ENCODE measurements around the gene TRIM7. TPM values are rescaled to one million over a fixed set of nuclear protein-coding genes. Genes with fewer than 3 reads are reported as not detected.

TRIM7 gene
- total RNA-seq, 1 experiment from 2014 or later: 28.1 TPM

DNA sequence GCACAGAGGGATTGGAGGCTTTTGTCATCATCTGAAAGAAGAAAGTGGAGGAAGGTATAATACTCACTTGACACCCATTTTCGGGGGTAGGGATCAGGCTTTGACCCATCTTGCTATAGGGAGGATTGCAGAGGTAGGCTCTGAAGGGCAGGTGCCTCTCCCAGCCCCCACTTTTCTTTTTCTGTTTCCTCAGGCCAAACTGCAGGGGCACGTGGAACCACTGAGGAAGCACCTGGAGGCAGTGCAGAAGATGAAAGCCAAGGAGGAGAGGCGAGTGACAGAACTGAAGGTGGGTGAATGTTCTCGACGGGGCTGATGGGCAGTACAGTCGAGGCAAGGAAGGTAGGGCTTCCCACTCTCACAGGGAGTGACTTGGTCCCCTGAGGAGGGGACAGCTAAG lies 25.6 kb upstream of the TRIM7 start:
- POLR2A ChIA-PET (ENCODE audit: unreplicated experiment): no interaction called here
- H4K20me1 ChIP-seq (ENCODE audit: low read length): 0 out of 2 replicates have a peak, but pooled peaks cover 4% of the 10 kb centered on the region
- no peak overlapping the region for H3K9ac ChIP-seq (ENCODE audit: low read length)
- no peak overlapping the region for H3K4me2 ChIP-seq (ENCODE audit: low read length)
- CTCF ChIA-PET: no interaction called here
- peaks cover 18% of the 10 kb centered on the region for H3K79me2 ChIP-seq (ENCODE audit: low read length)
- H3K27ac ChIP-seq (ENCODE audit: low read length): no peak overlapping the region
- intact Hi-C loops (cut with micrococcal nuclease): no loop called here
- H3K9me2 ChIP-seq (replicated peaks; ENCODE audit: low read length): no peaks in the 10 kb centered on the region
- peaks cover 4% of the 10 kb centered on the region for H3F3A ChIP-seq (ENCODE audit: low read length, unreplicated experiment)
- peaks cover 9% of the 10 kb centered on the region; the same call in 1 of the 2 replicates for H3K36me3 ChIP-seq (ENCODE audit: low read depth, low read length)
- DNase-seq (no peak), ATAC-seq (no peak)
- no peak overlapping the region for H3K4me3 ChIP-seq (ENCODE audit: low read length)
- no TSS peak for BruUV-seq (replicated peaks)
- H2AFZ ChIP-seq (ENCODE audit: low read length): no peak overlapping the region
- peaks cover 3% of the 10 kb centered on the region; the same call in 1 of the 2 replicates for H3K4me1 ChIP-seq (ENCODE audit: insufficient read depth, low read length)
- TF ChIP-seq EZH2phosphoT487 (IDR thresholded peaks at IDR 0.05; ENCODE audit: borderline replicate concordance, low read length) (no peak), CTCF (conservative IDR thresholded peaks at IDR 0.05; ENCODE audit: low read depth, low read length) (no peak), EZH2 (IDR thresholded peaks at IDR 0.05; ENCODE audit: low read length, unreplicated experiment) (no peak)
- no peaks in the 10 kb centered on the region for H3K9me3 ChIP-seq (ENCODE audit: low read length)
- no peaks in the 10 kb centered on the region for H3K27me3 ChIP-seq (ENCODE audit: low read length)

- Histone ChIP-seq H3K9me3 (ENCODE audit: low read length) (no peaks in the 10 kb centered on the region), H2AFZ (ENCODE audit: low read length) (no peak overlapping the region), H3K4me3 (ENCODE audit: low read length) (no peak overlapping the region), H3F3A (ENCODE audit: low read length, unreplicated experiment) (no peaks in the 10 kb centered on the region), H3K27ac (ENCODE audit: low read length) (no peak overlapping the region), H3K9me2 (replicated peaks; ENCODE audit: low read length) (no peaks in the 10 kb centered on the region), H3K4me1 (ENCODE audit: insufficient read depth, low read length) (peaks cover 8% of the 10 kb centered on the region), H3K4me2 (ENCODE audit: low read length) (no peak overlapping the region), H3K9ac (ENCODE audit: low read length) (no peak overlapping the region), H3K79me2 (ENCODE audit: low read length) (peaks cover 23% of the 10 kb centered on the region), H3K27me3 (ENCODE audit: low read length) (no peaks in the 10 kb centered on the region), H3K36me3 (ENCODE audit: low read depth, low read length) (peaks cover 6% of the 10 kb centered on the region; the same call in 1 of the 2 replicates), H4K20me1 (ENCODE audit: low read length) (no peaks in the 10 kb centered on the region)
- intact Hi-C loops (cut with micrococcal nuclease): no loop called here
- ATAC-seq (no peak), DNase-seq (no peak)
- CTCF ChIA-PET: no interaction called here
- no TSS peak for BruUV-seq (replicated peaks)
- POLR2A ChIA-PET (ENCODE audit: unreplicated experiment): no interaction called here
- TF ChIP-seq EZH2phosphoT487 (IDR thresholded peaks at IDR 0.05; ENCODE audit: borderline replicate concordance, low read length) (no peak), CTCF (conservative IDR thresholded peaks at IDR 0.05; ENCODE audit: low read depth, low read length) (no peak)
Measured at GRCh38 chr5:181229996-181230395, 25.0 kb upstream of the TRIM7 start.

DNA sequence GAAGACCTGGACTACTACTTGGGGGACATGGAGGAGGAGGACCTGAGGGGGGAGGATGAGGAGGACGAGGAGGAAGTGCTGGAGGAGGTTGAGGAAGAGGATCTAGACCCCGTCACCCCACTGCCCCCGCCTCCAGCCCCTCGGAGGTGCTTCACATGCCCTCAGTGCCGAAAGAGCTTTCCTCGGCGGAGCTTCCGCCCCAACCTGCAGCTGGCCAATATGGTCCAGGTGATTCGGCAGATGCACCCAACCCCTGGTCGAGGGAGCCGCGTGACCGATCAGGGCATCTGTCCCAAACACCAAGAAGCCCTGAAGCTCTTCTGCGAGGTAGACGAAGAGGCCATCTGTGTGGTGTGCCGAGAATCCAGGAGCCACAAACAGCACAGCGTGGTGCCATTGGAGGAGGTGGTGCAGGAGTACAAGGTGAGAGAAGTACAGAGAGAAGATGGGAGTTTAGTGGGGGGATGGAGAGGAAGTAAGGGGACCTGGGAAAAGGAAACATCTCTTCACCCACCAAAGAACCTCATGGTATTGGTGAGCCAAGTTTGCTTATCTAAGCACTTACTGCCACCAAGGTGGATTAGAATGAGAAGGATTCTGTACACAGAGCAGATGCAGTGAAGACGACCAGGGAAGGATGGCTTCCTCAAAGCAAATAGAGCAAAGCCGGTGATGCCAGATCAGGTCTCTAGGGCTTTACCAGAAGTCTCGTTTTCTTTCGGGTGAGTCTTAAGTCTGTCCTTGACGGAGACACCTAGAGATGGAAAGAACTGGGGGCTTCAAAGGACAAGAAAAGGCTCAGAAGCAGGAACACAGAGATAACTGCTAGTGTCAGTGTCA lies 19.6 kb upstream of the TRIM7 start:
- TF ChIP-seq EZH2 (IDR thresholded peaks at IDR 0.05; ENCODE audit: low read length, unreplicated experiment) (no peak), CTCF (conservative IDR thresholded peaks at IDR 0.05; ENCODE audit: low read depth, low read length) (no peak), EZH2phosphoT487 (IDR thresholded peaks at IDR 0.05; ENCODE audit: borderline replicate concordance, low read length) (no peak)
- Histone ChIP-seq H3K9me3 (ENCODE audit: low read length) (no peaks in the 10 kb centered on the region), H3K9me2 (replicated peaks; ENCODE audit: low read length) (no peaks in the 10 kb centered on the region), H3K79me2 (ENCODE audit: low read length) (peaks cover 38% of the 10 kb centered on the region), H3K4me3 (ENCODE audit: low read length) (peak overlapping the region; percentile 80), H3K4me1 (ENCODE audit: insufficient read depth, low read length) (peaks cover 29% of the 10 kb centered on the region), H3K4me2 (ENCODE audit: low read length) (peak overlapping the region; percentile 97), H3K36me3 (ENCODE audit: low read depth, low read length) (no peaks in the 10 kb centered on the region), H3F3A (ENCODE audit: low read length, unreplicated experiment) (peaks cover 11% of the 10 kb centered on the region), H3K27me3 (ENCODE audit: low read length) (no peaks in the 10 kb centered on the region), H3K27ac (ENCODE audit: low read length) (no peak overlapping the region), H4K20me1 (ENCODE audit: low read length) (no peaks in the 10 kb centered on the region), H3K9ac (ENCODE audit: low read length) (peak overlapping the region; percentile 95), H2AFZ (ENCODE audit: low read length) (no peak overlapping the region)
- intact Hi-C loops (cut with micrococcal nuclease): no loop called here
- ATAC-seq (no peak), DNase-seq (no peak)
- CTCF ChIA-PET: no interaction called here
- BruUV-seq (replicated peaks): no TSS peak
- POLR2A ChIA-PET (ENCODE audit: unreplicated experiment): no interaction called here
